ENCODE data around the gene MAST3. TPM values are rescaled to one million over a fixed set of nuclear protein-coding genes. Genes with fewer than 3 reads are reported as not detected.
A peak's percentile ranks its signal among the peaks of the same experiment; 100 is the strongest.

The MAST3 gene
- total RNA-seq, 1 donor from 2014 or later, result 4.6 TPM

GRCh38 chr19:18185538-18185937 is 88.0 kb downstream of the MAST3 start:
- no peak for TF ChIP-seq CTCF (IDR thresholded peaks at IDR 0.05; ENCODE audit: borderline replicate concordance)
- intact Hi-C loops (cut with micrococcal nuclease), result no loop called here
- Histone ChIP-seq H3K4me3 (no peak overlapping the region), H3K9me3 (replicated peaks) (no peaks in the 10 kb centered on the region), H3K4me1 (no peaks in the 10 kb centered on the region), H3K27ac (replicated peaks) (no peak overlapping the region), H3K36me3 (no peaks in the 10 kb centered on the region), H3K27me3 (ENCODE audit: low read depth) (no peaks in the 10 kb centered on the region)
- DNase-seq, result no peak

DNA sequence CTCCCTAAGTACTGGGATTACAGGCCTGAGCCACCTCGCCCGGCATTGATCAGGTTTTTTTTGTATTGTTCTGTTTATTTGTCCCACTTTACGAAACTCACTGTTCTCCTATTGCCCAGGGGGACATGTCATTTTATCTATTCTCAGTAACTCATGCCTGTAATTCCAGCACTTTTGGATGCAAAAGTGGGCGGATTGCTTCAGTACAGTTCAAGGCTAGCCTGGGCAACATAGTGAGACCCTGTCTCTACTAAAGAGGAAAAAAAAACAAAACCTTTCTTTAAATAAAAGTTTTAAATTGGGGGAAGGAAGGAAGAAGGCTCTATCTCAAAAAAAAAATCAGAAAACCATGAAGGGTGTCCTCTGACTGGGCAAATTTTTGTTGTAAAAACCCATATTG is 92.7 kb downstream of the MAST3 start:
- no peak for TF ChIP-seq CTCF (IDR thresholded peaks at IDR 0.05; ENCODE audit: borderline replicate concordance)

DNA sequence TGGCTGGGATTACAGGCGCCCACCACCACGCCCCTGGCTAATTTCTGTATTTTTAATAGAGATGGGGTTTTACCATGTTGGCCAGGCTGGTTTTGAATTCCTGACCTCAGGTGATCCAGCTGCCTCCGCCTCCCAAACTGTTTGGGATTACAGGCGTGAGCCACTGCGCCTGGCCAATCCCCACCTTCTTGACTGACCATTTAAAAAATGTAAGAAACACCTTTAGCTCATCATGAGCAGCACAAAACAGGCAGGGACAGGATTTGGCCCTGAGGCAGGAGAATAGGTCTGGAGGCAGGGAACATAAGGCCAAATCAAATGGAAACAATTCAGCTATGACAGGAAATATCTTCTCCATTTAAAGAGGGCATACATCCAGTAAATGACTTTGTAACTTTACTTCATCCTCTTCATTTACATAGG is 94.1 kb downstream of the MAST3 start:
- DNase-seq, result no peak
- Histone ChIP-seq H3K9me3 (replicated peaks) (no peaks in the 10 kb centered on the region), H3K27me3 (ENCODE audit: low read depth) (no peaks in the 10 kb centered on the region), H3K4me1 (peaks cover 29% of the 10 kb centered on the region), H3K36me3 (peaks cover 16% of the 10 kb centered on the region), H3K4me3 (peak overlapping the region; percentile 77), H3K27ac (replicated peaks) (peak overlapping the region; percentile 97)
- intact Hi-C loops (cut with micrococcal nuclease), result no loop called here
- no peak for TF ChIP-seq CTCF (IDR thresholded peaks at IDR 0.05; ENCODE audit: borderline replicate concordance)

More for the DNA sequence above, 92.7 kb downstream of the MAST3 start:
- H3K4me3 ChIP-seq, result no peak overlapping the region
- no peak for DNase-seq
- H3K27ac ChIP-seq (replicated peaks), result no peak overlapping the region
- H3K9me3 ChIP-seq (replicated peaks), result no peaks in the 10 kb centered on the region
- H3K27me3 ChIP-seq (ENCODE audit: low read depth), result no peaks in the 10 kb centered on the region
- H3K4me1 ChIP-seq, result peaks cover 29% of the 10 kb centered on the region
- peaks cover 4% of the 10 kb centered on the region for H3K36me3 ChIP-seq
- intact Hi-C loops (cut with micrococcal nuclease), result no loop called here

- no peak for TF ChIP-seq CTCF (IDR thresholded peaks at IDR 0.05; ENCODE audit: borderline replicate concordance)
- Histone ChIP-seq H3K4me1 (peaks cover 29% of the 10 kb centered on the region), H3K36me3 (peaks cover 19% of the 10 kb centered on the region), H3K9me3 (replicated peaks) (no peaks in the 10 kb centered on the region), H3K4me3 (peak within 1 kb of the TSS; percentile 87), H3K27ac (replicated peaks) (peak within 1 kb of the TSS; percentile 97), H3K27me3 (ENCODE audit: low read depth) (no peaks in the 10 kb centered on the region)
- DNase-seq, result peak; percentile 100
- intact Hi-C loops (cut with micrococcal nuclease), result no loop called here
These were observed 95.3 kb downstream of the MAST3 start, which contains the start of gene MPV17L2 for GRCh38 chr19:18192673-18193387. TSS of gene MPV17L2 (plus strand) at chr19:18193218. CDS start at chr19:18193282, 64 bp downstream.

GRCh38 chr19:18193388-18194180 is 96.0 kb downstream of the MAST3 start:
- Histone ChIP-seq H3K4me1 (peaks cover 29% of the 10 kb centered on the region), H3K27ac (replicated peaks) (peak overlapping the region; percentile 88), H3K9me3 (replicated peaks) (no peaks in the 10 kb centered on the region), H3K4me3 (peak overlapping the region; percentile 87), H3K36me3 (peaks cover 27% of the 10 kb centered on the region), H3K27me3 (ENCODE audit: low read depth) (no peaks in the 10 kb centered on the region)
- no peak for DNase-seq
- no peak for TF ChIP-seq CTCF (IDR thresholded peaks at IDR 0.05; ENCODE audit: borderline replicate concordance)
- intact Hi-C loops (cut with micrococcal nuclease), result no loop called here

Data from left ventricle myocardium inferior (tissue), 1 donor.